Esophagus squamous epithelium (tissue), 4 donors: ENCODE data around the gene PLXNB3.

ENCODE experiments used
- POLR2A ChIP-seq, 4 donors: fragments of 450-650 bp; IDR thresholded peaks; one replicate each; pipeline ENCODE4 v1.6.1; 2017; ENCODE audit warnings: antibody characterized with exemption in 4 of 4, mild to moderate bottlenecking in 4 of 4, moderate library complexity in 3 of 4
- TF ChIP-seq, protein P1 (sequence below), 6 experiments: fragments of 450-650 bp in 4 of 6; fragments of 200-600 bp in 2 of 6; sonication (generic) in 2 of 6; IDR thresholded peaks; one replicate each; pipeline ENCODE4 v1.5.1; 2016 to 2019; ENCODE audit warnings: antibody characterized with exemption in 6 of 6, mild to moderate bottlenecking in 4 of 6, moderate library complexity in 4 of 6

DNA sequence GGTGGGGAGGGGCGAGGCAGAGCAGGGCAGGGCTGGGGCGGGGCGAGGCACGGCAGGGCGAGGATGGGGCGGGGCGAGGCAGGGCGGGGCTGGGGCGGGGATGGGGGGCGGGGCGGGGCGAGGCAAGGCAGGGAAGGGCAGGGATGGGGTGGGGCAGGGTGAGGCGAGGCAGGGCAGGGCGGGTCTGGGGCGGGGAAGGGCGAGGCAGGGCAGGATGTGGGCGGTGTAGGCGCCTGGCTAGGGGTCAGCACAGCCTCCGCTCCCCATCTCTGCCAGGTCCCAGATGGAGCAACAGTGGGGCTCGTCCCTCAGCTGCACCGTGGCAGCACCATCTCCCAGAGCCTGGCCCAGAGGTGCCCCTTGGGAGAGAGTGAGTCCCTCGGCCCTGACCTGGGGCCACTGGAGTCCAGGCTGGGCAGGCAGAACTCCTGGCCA, 12.6 kb downstream of the PLXNB3 start:
- TF ChIP-seq, protein P1, sequence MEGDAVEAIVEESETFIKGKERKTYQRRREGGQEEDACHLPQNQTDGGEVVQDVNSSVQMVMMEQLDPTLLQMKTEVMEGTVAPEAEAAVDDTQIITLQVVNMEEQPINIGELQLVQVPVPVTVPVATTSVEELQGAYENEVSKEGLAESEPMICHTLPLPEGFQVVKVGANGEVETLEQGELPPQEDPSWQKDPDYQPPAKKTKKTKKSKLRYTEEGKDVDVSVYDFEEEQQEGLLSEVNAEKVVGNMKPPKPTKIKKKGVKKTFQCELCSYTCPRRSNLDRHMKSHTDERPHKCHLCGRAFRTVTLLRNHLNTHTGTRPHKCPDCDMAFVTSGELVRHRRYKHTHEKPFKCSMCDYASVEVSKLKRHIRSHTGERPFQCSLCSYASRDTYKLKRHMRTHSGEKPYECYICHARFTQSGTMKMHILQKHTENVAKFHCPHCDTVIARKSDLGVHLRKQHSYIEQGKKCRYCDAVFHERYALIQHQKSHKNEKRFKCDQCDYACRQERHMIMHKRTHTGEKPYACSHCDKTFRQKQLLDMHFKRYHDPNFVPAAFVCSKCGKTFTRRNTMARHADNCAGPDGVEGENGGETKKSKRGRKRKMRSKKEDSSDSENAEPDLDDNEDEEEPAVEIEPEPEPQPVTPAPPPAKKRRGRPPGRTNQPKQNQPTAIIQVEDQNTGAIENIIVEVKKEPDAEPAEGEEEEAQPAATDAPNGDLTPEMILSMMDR (IDR thresholded peaks at IDR 0.05), result no peak
- TF ChIP-seq POLR2A (IDR thresholded peaks at IDR 0.05), result no peak
